Kidney (tissue), 14 donors: ENCODE data around the gene MRPS30. TPM values are rescaled to one million over a fixed set of nuclear protein-coding genes. Genes with fewer than 3 reads are reported as not detected.

Experiments used
- DNase-seq, 5 donors: peaks; one replicate each; pipeline ENCODE4 v3.0.0-alpha.2; 2013 to 2020
- FAIRE-seq: peaks from 2 replicates; lab custom pipeline; 2012; peaks lifted over from hg19 to GRCh38; lab: Jason Lieb, UNC
- H3K27ac ChIP-seq, 2 donors: one replicate each; pipeline ENCODE4 v1.7.0; 2013; ENCODE audit warnings: low read depth in 2 of 2, low read length in 2 of 2, inconsistent platforms in 1 of 2
- H3K27me3 ChIP-seq: one replicate; pipeline ENCODE4 v1.7.1; 2013; ENCODE audit warnings: low read length, inconsistent platforms; ENCODE audit not compliant: control insufficient read depth, insufficient read depth
- H3K36me3 ChIP-seq, 3 donors: one replicate each; pipeline versions ENCODE4 v1.7.0 to v1.7.1; 2013; ENCODE audit warnings: low read length in 3 of 3, control low read depth in 1 of 3, inconsistent platforms in 1 of 3; ENCODE audit not compliant: insufficient read depth in 3 of 3, control insufficient read depth in 2 of 3
- H3K4me1 ChIP-seq, 3 donors: one replicate each; pipeline versions ENCODE4 v1.7.0 to v1.7.1; 2013; ENCODE audit warnings: low read length in 3 of 3, inconsistent platforms in 1 of 3, low read depth in 1 of 3; ENCODE audit not compliant: control insufficient read depth in 2 of 3, insufficient read depth in 2 of 3
- H3K4me3 ChIP-seq, 3 donors: one replicate each; pipeline versions ENCODE4 v1.7.0 to v1.8.1; 2013; ENCODE audit warnings: low read length in 3 of 3, control low read depth in 1 of 3, inconsistent platforms in 1 of 3
- H3K9ac ChIP-seq, 3 donors: one replicate each; pipeline versions ENCODE4 v1.7.0 to v1.7.1; 2013; ENCODE audit warnings: low read length in 3 of 3, control low read depth in 1 of 3, inconsistent platforms in 1 of 3
- H3K9me3 ChIP-seq, 3 donors: one replicate each; pipeline versions ENCODE4 v1.7.0 to v1.7.1; 2013; ENCODE audit warnings: low read length in 3 of 3, control low read depth in 1 of 3, inconsistent platforms in 1 of 3; ENCODE audit not compliant: control insufficient read depth in 2 of 3, insufficient read depth in 1 of 3
- intact Hi-C: fragments of 100-400 bp; cut with DNase I; formaldehyde crosslinking; loops from one replicate; pipeline ENCODE4 v1.11.1; 2022
- polyA plus RNA-seq: library from polyadenylated mRNA; stranded (reverse); fragments of 350-450 nt; fragmentation: Illumina TruSeq; extraction: RNeasy Lipid Tissue Mini Kit (QIAGEN cat#74804); gene quantifications from one replicate; pipeline ENCODE4 v1.2.3, GENCODE V29; 2014; ENCODE audit warnings: low read depth, low replicate concordance; ENCODE audit not compliant: insufficient read depth
- total RNA-seq: library from RNA; stranded (reverse); fragmentation: NEBNext Ultra II Directional; extraction: Animal tissue kit (Norgen Biotek cat#: 25700); gene quantifications from one replicate; pipeline ENCODE4 v1.2.1, GENCODE V29; 2021
- TF ChIP-seq, protein P1 (sequence below): IDR thresholded peaks from 3 replicates; pipeline ENCODE4 v1.5.1; 2012; ENCODE audit warnings: mild to moderate bottlenecking, moderate library complexity, borderline replicate concordance; ENCODE audit not compliant: insufficient read depth; ENCODE audit errors: extremely low read depth
- donor health status: control.
- donor health status: control.
- donor health status: control.
- donor health status: control.
- donor health status: control.
- donor health status: DM: yes; HTN: yes; CAD: no.
- donor health status: Normal renal cell carcinoma (clear cell type).

Gene MRPS30
- total and polyA plus RNA-seq, 2 donors from 2014 or later, result 37.3 to 48.0 TPM

DNA sequence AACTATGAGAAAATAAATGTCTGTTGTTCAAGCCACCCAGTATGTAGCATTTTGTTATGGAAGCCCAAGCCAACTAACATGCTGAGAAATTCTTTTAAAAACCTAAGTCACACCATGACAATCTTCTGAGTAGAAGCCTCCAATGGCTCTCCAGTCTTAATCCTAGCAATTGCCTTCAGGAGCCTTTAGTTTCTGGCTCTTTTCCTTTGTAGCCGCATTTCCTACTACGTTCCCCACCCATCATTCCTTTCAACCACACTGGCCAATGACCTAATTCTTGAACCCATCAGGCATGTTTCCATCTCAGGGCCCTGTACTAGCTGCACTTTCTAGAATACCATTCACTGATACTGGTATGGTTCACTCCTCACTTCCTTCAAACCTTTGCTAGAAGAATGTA lies 2.1 kb upstream of the MRPS30 start:
- no peaks in the 10 kb centered on the region for H3K9me3 ChIP-seq
- H3K36me3 ChIP-seq, result no peaks in the 10 kb centered on the region
- no peak overlapping the region for H3K4me3 ChIP-seq
- no peaks in the 10 kb centered on the region for H3K27me3 ChIP-seq
- TF ChIP-seq, protein P1, sequence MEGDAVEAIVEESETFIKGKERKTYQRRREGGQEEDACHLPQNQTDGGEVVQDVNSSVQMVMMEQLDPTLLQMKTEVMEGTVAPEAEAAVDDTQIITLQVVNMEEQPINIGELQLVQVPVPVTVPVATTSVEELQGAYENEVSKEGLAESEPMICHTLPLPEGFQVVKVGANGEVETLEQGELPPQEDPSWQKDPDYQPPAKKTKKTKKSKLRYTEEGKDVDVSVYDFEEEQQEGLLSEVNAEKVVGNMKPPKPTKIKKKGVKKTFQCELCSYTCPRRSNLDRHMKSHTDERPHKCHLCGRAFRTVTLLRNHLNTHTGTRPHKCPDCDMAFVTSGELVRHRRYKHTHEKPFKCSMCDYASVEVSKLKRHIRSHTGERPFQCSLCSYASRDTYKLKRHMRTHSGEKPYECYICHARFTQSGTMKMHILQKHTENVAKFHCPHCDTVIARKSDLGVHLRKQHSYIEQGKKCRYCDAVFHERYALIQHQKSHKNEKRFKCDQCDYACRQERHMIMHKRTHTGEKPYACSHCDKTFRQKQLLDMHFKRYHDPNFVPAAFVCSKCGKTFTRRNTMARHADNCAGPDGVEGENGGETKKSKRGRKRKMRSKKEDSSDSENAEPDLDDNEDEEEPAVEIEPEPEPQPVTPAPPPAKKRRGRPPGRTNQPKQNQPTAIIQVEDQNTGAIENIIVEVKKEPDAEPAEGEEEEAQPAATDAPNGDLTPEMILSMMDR, result no peak
- no peak overlapping the region for H3K9ac ChIP-seq
- H3K4me1 ChIP-seq, result peaks cover 0 to 7% (median 4%) of the 10 kb centered on the region in 3 donors
- intact Hi-C loops, result no loop called here
- DNase-seq (no peak), FAIRE-seq (no peak)
- H3K27ac ChIP-seq, result no peak overlapping the region

DNA sequence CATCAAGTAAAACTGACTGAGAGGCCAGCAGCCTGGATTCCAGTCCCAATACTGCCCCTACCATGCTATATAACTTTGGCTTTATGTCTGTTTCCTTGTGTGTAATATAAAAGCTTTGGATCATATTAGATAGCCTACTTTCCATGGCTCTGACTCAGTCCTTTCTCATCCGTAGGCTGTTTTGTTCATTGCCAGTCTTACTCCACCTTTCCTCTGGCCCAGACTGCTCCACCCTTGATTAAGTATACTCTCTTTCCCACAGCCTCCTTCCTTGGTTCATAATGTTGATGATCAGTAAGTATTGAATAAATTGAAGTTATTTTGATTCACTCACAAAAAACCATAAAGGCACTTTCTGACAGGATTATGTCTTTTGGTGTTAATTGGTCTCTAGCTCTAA lies 1.5 kb upstream of the MRPS30 start:
- Histone ChIP-seq H3K9me3 (no peaks in the 10 kb centered on the region), H3K27ac (no peak overlapping the region), H3K36me3 (no peaks in the 10 kb centered on the region), H3K27me3 (no peaks in the 10 kb centered on the region), H3K4me3 (no peak overlapping the region), H3K9ac (no peak overlapping the region), H3K4me1 (peaks cover 0 to 7% (median 4%) of the 10 kb centered on the region in 3 donors)
- TF ChIP-seq, protein P1, result no peak
- DNase-seq, result no peak
- no peak for FAIRE-seq
- intact Hi-C loops, result no loop called here

DNA sequence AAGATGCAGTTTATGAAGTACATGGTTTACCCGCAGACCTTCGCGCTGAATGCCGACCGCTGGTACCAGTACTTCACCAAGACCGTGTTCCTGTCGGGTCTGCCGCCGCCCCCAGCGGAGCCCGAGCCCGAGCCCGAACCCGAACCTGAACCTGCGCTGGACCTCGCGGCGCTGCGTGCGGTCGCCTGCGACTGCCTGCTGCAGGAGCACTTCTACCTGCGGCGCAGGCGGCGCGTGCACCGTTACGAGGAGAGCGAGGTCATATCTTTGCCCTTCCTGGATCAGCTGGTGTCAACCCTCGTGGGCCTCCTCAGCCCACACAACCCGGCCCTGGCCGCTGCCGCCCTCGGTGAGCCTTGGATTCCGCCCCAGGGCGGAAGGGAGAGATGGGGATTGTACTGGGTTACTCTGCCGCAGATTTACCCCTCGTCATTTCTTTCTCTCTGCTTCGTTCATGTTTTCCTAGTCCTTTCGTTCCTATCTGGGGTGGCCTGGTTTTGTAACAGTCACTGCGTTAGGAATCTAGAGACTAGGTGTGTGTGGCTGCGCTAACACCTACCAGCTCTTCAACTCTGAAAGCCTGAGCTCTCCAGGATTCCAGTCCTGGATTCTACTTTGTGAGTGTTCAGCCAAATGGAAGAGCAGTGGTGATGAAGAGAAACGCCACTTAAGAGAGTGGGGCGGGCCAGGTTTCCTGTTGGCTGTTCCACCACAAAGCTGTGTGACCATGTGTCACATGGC lies 638 bp downstream of the MRPS30 start:
- Histone ChIP-seq H3K27ac (peak overlapping the region; percentile 82 to 86), H3K9me3 (no peaks in the 10 kb centered on the region), H3K36me3 (peaks cover 0 to 6% (median 0%) of the 10 kb centered on the region in 3 donors), H3K9ac (peak overlapping the region; percentile 42 to 95 (median 92)), H3K27me3 (no peaks in the 10 kb centered on the region), H3K4me1 (peaks cover 0 to 7% (median 4%) of the 10 kb centered on the region in 3 donors), H3K4me3 (peak overlapping the region; percentile 89 to 97 (median 92))
- FAIRE-seq, result no peak
- intact Hi-C loops, result no loop called here
- TF ChIP-seq, protein P1, result no peak
- DNase-seq, result peak; percentile 56 to 84 (median 79)
